Liver (tissue), 9 donors: ENCODE data around the gene SH3RF3. TPM values are rescaled to one million over a fixed set of nuclear protein-coding genes. Genes with fewer than 3 reads are reported as not detected.

Source experiments
- DNase-seq: peaks from one replicate; pipeline ENCODE4 v3.0.0-alpha.2; 2017; ENCODE audit warnings: low spot score
- H3K27ac ChIP-seq, 2 donors: one replicate each; pipeline ENCODE4 v1.7.0; 2013; ENCODE audit warnings: inconsistent platforms in 2 of 2, low read length in 2 of 2, control low read depth in 1 of 2, low read depth in 1 of 2, mild to moderate bottlenecking in 1 of 2
- H3K27me3 ChIP-seq, 4 donors: one replicate each; pipeline versions ENCODE4 v1.6.1 to v1.7.0; 2013; ENCODE audit warnings: low read length in 3 of 4, inconsistent platforms in 1 of 4, mild to moderate bottlenecking in 1 of 4, moderate library complexity in 1 of 4; ENCODE audit not compliant: control insufficient read depth in 4 of 4, insufficient read depth in 4 of 4
- H3K36me3 ChIP-seq, 4 donors: one replicate each; pipeline versions ENCODE4 v1.6.1 to v1.7.0; 2013; ENCODE audit warnings: low read length in 3 of 4, mild to moderate bottlenecking in 3 of 4, low read depth in 1 of 4, moderate library complexity in 1 of 4; ENCODE audit not compliant: control insufficient read depth in 4 of 4, insufficient read depth in 3 of 4
- H3K4me1 ChIP-seq, 4 donors: one replicate each; pipeline versions ENCODE4 v1.6.1 to v1.7.0; 2013; ENCODE audit warnings: low read length in 3 of 4, mild to moderate bottlenecking in 3 of 4, moderate library complexity in 1 of 4; ENCODE audit not compliant: control insufficient read depth in 4 of 4, insufficient read depth in 4 of 4
- H3K4me3 ChIP-seq, 3 donors: one replicate each; pipeline versions ENCODE4 v1.6.1 to v1.7.0; 2013; ENCODE audit warnings: low read length in 3 of 3, control low read depth in 1 of 3, low read depth in 1 of 3, mild to moderate bottlenecking in 1 of 3
- H3K9ac ChIP-seq, 2 donors: one replicate each; pipeline ENCODE4 v1.7.0; 2013; ENCODE audit warnings: low read length in 2 of 2, mild to moderate bottlenecking in 2 of 2, moderate library complexity in 2 of 2, control low read depth in 1 of 2, low read depth in 1 of 2
- H3K9me3 ChIP-seq, 4 donors: one replicate each; pipeline versions ENCODE4 v1.6.1 to v1.7.0; 2013; ENCODE audit warnings: low read length in 3 of 4; ENCODE audit not compliant: control insufficient read depth in 4 of 4
- ATF3 ChIP-seq: IDR thresholded peaks from 2 replicates; pipeline ENCODE4 v1.6.1; 2016; ENCODE audit warnings: antibody characterized with exemption
- FOXA2 ChIP-seq: IDR thresholded peaks from 2 replicates; pipeline ENCODE4 v1.6.1; 2016; ENCODE audit warnings: antibody characterized with exemption
- HNF4G ChIP-seq: IDR thresholded peaks from 2 replicates; pipeline ENCODE4 v1.6.1; 2016; ENCODE audit warnings: antibody characterized with exemption
- JUND ChIP-seq, 2 donors: IDR thresholded peaks; 2 replicates each; pipeline ENCODE4 v1.6.1; 2016; ENCODE audit warnings: antibody characterized with exemption in 2 of 2
- MAX ChIP-seq: IDR thresholded peaks from 2 replicates; pipeline ENCODE4 v1.6.1; 2016; ENCODE audit warnings: antibody characterized with exemption
- NR2F2 ChIP-seq: IDR thresholded peaks from 2 replicates; pipeline ENCODE4 v1.6.1; 2016; ENCODE audit warnings: antibody characterized with exemption
- REST ChIP-seq: IDR thresholded peaks from 2 replicates; pipeline ENCODE4 v1.6.1; 2016; ENCODE audit warnings: antibody characterized with exemption, mild to moderate bottlenecking
- SP1 ChIP-seq: IDR thresholded peaks from 2 replicates; pipeline ENCODE4 v1.6.1; 2018; ENCODE audit warnings: antibody characterized with exemption, mild to moderate bottlenecking
- TAF1 ChIP-seq: conservative IDR thresholded peaks from 2 replicates; pipeline ENCODE4 v1.6.1; 2016; ENCODE audit warnings: antibody characterized with exemption, mild to moderate bottlenecking
- YY1 ChIP-seq: IDR thresholded peaks from 2 replicates; pipeline ENCODE4 v1.6.1; 2016; ENCODE audit warnings: antibody characterized with exemption, mild to moderate bottlenecking
- ZBTB33 ChIP-seq: IDR thresholded peaks from 2 replicates; pipeline ENCODE4 v1.6.1; 2016; ENCODE audit warnings: antibody characterized with exemption
- WGBS: extraction: QIAGEN DNeasy Blood & Tissue Kit; methylation state at CpG from one replicate; pipeline ENCODE4 v1.1.7; 2013; 5-methylcytosine and 5-hydroxymethylcytosine counted together
- polyA plus RNA-seq, 2 donors: library from polyadenylated mRNA; stranded (reverse) in 1 of 2; unstranded in 1 of 2; fragments of 200-250 nt in 1 of 2; fragments of >200 nt in 1 of 2; fragmentation: Nextera tagmentation in 1 of 2; extraction: Ambion mirVana in 1 of 2; gene quantifications; one replicate each; pipeline versions ENCODE4 v1.2.1 to v1.2.3, GENCODE V29; 2013 to 2015
- total RNA-seq, 2 donors: library from RNA; depleted of rRNA; stranded (reverse); fragments of >200 nt; gene quantifications; one replicate each; pipeline ENCODE4 v1.2.3, GENCODE V29; 2014
- donor health status: healthy.
- donor health status: healthy.
- donor health status: healthy.
- donor health status: healthy.
- donor health status: healthy.

Gene SH3RF3
- total and polyA plus RNA-seq, 4 donors, result 0.11 to 1.0 (median 0.54) TPM

GRCh38 chr2:109287838-109288237 lies 158.8 kb downstream of the SH3RF3 start:
- Histone ChIP-seq H3K4me3 (no peak overlapping the region), H3K27me3 (no peaks in the 10 kb centered on the region), H3K4me1 (no peaks in the 10 kb centered on the region), H3K36me3 (no peaks in the 10 kb centered on the region), H3K9me3 (no peaks in the 10 kb centered on the region), H3K27ac (no peak overlapping the region), H3K9ac (no peak overlapping the region)
- DNase-seq, result no peak
- TF ChIP-seq HNF4G (no peak), TAF1 (no peak), JUND (IDR thresholded peaks at IDR 0.05) (no peak), FOXA2 (no peak), ATF3 (no peak), SP1 (no peak), YY1 (no peak), ZBTB33 (no peak), REST (no peak), MAX (no peak)
- 92% methylated on average over 2 of the region's 2 CpGs for WGBS

- Histone ChIP-seq H3K4me3 (no peak overlapping the region), H3K4me1 (no peaks in the 10 kb centered on the region), H3K27me3 (no peaks in the 10 kb centered on the region), H3K9me3 (no peaks in the 10 kb centered on the region), H3K27ac (no peak overlapping the region), H3K36me3 (no peaks in the 10 kb centered on the region), H3K9ac (no peak overlapping the region)
- no peak for DNase-seq
- TF ChIP-seq NR2F2 (peak; percentile 30), SP1 (no peak)
- 83% methylated on average over 8 of the region's 8 CpGs for WGBS
Measured at GRCh38 chr2:109288544-109289368, 159.8 kb downstream of the SH3RF3 start.
